Stimulated activated CD8-positive, alpha-beta memory T cell treated with anti-CD3 and anti-CD28 coated beads, Interleukin-7, amount 100 ng/mL, for 1 hour (primary cell): Measurements from ENCODE around the gene DDIT4.
A peak's percentile ranks its signal among the peaks of the same experiment; 100 is the strongest.

Experiments
- DNase-seq, 2 donors: peaks; one replicate each; pipeline ENCODE4 v3.0.0-alpha.2; 2020; ENCODE audit warnings: low read depth in 2 of 2

DDIT4 gene

DNA sequence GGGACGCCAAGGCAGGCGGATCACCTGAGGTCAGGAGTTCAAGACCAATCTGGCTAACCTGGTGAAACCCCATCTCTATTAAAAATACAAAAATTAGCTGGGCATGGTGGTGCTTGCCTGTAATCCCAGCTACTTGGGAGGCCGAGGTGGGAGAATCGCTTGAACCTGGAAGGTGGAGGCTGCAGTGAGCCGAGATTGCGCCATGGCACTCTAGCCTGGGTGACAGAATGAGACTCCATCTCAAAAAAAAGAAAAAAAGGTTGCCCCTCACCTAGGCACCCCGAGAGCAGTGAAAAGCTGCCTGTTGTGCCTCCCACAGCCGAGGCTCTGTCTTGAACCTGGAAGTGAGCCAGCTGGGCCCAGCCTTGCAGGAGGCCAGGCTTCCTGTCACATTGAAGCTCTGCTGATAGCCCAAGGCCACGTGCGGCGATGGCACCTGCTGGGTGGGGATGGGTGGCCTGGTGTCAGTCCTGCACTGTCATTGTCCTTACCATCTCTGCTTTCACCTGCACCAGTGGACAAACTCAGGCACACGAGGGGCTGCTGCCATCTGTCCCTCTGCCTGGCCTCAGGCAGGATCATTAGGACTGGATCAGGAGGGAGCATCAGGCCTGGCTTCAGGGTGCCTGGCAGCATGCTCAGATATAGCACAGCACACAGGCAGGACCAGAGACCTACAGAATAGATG is 43.2 kb downstream of the DDIT4 start:
- DNase-seq: no peak

DNA sequence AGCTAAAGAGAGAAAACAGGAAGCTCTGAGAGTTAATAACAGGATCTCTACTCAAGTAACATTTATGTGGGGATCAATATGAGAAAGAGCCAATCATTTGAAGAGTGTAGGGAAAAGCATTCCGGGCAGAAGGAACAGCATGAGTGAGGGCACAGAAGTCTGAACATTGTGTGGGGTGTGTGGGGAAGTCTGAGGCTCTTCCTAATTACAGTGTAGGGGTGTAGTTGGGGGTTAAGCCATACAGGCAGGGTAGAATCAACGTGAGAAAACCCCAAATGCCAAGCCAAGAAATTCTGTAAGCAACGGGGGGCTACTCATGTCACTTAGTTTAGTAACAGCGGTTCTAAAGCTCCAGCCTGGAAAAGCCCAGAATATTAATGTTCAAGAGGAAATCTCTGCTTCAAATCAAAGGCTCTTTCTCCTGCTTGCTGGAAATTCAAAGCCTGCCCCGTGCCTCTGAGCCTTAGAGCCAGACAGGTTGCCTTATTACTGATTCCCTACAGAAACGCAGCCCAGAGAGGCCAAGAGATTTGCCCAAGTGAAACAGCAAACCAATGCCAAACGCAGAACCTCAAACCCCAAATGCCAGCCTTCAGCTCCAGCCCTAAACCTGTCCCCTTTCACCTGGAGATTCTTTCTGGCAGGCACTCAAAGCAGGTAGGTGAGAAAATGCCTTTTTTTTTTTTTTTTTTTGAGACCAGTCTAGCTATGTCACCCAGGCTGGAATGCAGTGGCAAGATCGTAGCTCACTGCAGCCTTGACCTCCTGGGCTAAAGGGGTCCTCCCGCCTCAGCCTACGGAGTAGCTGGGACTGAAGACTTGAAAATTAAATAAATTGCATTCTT is 44.9 kb downstream of the DDIT4 start:
- DNase-seq: no peak

DNA sequence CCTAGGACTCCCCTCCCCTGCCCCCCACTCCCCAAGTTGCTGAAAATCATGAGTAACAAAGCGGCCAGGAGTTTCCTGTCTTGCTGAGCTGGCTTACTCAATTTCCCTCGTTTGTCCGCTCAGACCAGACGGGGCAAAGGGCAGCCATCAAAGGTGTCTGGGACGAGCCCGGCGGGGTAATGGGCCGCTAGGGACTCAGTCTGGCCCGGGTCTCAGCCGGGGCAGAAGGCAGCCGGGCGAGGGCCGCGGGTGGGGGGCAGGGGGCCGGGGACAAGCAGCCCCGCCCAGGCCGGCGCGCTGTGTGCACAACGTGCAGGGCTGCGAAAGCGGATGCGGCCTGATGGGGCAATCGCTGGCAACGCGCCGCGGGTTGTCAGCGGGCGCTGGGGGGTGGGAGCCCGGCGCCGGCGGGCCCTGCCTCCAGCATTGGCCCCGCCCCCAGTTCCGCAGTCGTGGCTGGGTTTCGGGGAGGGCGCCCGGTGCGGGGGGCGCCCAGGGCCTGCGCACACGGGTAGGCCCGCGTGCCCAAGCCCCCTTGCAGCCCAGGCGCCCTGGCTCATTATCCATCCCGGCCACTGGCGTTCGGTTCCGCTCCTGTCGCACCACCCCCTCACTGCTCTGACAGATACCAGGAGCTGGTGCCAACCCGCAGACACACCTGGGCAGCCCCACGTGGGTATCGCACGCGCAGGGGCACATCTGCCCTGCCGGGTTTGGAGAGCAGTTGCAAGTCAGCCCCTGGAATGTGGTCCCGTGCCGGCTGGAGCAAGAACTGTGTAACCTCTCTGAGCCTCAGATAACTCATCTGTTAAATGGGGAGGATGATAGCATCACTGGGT is 45.9 kb downstream of the DDIT4 start:
- DNase-seq: peak; percentile 65 to 70

DNA sequence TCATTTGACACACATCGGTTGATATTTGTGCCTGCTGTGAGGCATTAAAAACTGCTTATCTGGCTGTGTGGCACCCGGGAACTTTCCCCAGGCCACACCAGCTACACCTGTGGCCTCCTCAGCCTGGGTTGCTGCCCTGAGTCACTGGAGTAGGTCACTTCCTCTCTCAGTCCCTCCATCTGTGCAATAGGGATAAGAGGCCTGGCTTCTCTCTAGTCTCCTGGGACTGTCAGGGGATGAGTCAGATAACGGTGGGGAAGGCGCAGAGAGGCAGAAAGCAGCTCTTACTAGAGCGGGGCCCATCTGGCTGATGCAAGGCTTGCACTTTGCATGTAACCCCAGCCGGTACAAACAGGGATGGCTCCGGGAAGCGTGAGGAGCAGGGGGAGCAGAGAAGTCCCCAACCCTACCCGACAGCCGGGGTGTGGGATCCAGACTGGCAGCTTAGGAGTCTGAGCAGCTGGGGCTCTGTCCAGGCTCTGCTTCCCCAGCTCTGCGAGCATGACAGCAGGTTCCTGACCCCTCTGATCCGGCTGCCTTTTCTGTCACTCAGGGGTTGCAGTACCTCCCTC is 47.0 kb downstream of the DDIT4 start:
- no peak for DNase-seq

DNA sequence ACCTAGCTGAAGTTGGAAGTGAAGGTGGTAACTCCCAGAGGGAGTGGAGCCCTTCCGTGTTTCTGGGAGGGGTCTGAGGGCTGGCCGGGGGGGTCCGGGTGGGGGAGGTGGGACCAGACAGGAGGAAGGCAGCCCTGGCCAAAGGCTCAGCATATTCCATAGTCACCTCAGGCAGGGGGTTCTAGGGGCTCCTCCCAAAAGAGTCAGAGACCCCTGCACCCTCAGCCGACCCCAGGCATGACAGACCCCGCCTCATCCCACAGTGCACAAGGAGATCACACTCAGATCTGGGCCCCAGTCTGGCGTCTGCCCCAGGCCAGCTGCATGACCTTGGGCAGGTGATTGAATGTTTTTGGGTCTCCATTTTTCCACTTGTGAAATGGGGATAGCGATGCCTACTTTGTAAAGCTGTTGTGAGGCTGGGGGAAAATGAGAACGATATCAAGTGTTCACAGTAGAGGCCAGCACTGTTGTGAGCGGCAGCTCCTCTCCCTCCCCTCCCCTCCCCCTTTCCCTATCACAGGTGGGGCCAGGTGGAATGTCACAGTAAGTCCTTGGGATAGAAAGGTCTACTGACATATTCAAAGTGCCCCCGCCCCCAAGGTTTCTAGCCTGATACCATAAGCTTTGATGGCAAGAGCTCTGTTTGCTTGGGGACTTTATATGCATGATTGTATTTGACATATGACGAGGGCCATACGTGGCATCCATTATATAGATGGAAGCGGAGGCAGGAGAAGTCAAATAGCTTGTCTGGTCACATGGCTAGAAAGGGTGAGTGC is 47.7 kb downstream of the DDIT4 start:
- DNase-seq: no peak

DNA sequence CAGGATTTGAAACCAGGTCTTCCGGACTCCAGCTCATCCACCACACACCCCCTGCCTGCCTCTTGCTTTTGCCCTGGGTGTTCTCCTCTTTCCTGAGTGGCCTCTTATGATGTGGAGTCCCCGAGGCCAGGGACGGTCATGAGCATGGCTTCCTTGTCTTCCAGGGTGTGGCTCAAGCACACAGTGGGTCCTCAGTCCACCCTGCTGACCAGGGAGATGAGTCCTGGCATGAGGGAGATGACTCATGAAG is 48.2 kb downstream of the DDIT4 start:
- no peak for DNase-seq

DNA sequence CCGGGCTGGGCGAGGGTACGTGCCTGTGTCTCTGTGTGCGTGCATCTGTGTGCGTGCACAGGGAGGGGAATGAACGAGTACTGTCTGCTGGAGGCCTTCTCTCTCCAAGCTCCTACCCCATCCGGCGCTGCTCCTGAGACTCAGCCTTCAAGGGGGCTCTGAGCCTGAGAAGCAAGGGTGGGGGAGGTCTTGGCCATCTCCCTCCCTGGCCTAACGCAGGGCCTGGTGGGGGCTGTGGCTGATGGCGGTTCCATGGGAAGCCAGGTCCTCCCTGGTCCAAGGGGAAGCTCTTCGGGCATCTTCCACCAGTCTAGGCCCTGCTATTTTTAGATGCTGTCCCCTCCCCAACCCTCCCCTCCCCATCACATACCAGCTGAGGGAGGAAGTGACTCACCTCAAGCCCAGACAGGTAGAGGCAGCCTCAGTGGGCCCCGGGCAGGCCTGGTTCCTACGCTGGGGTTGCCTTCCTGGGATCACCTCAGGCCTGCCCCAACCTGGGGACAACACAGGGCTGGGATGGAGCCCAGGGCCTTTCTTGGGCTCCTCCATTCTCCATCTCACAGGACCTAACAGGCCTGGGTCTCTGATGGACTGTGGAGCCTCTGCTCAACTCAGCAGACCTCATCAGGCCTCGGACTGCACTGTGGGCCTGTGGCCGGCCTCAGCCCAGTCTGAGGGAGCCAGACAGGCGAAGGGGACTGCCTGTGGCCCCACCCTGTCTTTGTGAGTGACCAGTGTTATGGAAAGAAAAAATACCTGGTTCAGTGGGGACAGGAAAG is 48.7 kb downstream of the DDIT4 start:
- DNase-seq: no peak

DNA sequence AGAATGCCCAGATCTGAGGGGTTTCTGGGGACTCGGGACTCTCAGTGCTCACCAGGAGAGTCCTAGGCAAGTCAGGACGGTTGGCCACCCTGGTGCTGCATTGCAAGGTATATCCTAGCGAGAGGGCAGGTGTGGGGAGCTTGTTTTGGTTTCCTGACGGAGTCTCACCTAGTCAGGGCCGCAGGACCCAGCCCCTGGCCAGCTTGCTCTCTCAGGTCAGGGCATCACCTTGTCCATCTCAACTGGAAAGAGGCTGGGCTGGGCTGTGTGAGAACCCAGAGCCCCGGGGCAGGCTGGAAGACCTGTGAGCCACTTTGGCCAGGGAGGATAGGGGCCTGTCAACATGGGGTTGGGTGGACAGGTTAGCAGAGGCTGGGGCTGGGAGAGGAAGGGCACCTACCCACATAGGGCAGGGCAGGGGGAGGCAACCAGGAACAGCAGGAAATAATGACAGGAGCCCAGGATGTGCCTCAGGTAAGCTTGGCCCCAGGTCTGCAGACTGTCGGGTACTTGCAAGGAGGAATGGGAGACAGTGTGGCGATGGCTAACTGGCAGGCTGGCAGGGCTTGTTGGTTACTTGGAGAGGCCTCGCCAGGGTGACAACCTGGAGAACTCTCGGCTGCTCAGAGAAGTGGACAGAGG is 49.5 kb downstream of the DDIT4 start:
- DNase-seq: no peak

DNA sequence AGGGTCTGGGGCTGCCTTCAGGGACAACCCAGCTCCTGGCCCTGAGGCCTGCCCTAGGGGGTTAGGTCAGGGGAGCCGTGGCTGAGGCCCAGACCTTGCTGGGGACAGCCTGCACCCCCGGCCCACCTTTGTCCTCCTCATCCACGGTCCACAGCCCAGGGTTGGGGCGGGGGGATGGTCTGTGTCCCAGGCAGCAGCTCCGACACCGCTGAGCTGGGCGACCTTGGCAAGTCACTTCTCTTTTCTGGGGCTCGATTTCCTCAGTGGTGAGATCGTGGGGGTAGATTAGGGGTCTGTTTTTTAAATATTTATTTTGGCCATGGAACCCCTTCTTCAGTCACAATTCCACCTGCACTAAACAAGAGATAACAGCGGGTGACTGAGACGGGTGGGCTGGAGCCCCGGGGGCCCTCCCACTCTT is 50.1 kb downstream of the DDIT4 start:
- DNase-seq: no peak
